ENCODE measurements around the gene PDSS2.

Gene PDSS2, protein sequence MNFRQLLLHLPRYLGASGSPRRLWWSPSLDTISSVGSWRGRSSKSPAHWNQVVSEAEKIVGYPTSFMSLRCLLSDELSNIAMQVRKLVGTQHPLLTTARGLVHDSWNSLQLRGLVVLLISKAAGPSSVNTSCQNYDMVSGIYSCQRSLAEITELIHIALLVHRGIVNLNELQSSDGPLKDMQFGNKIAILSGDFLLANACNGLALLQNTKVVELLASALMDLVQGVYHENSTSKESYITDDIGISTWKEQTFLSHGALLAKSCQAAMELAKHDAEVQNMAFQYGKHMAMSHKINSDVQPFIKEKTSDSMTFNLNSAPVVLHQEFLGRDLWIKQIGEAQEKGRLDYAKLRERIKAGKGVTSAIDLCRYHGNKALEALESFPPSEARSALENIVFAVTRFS

GRCh38 chr6:107459283-107460082 lies at the start of gene PDSS2:
Gene PDSS2 (minus strand): TSS chr6:107459564. CDS start chr6:107459285, 279 bp downstream.
- Mint-ChIP-seq H3K4me3 (peak within 1 kb of the TSS; percentile 91), H3K4me1 (ENCODE audit: low read depth) (peaks cover 30% of the 10 kb centered on the region), H3K27me3 (no peaks in the 10 kb centered on the region), H3K9me3 (ENCODE audit: low read depth) (no peaks in the 10 kb centered on the region), H3K27ac (peak within 1 kb of the TSS; percentile 96), H3K36me3 (no peaks in the 10 kb centered on the region)

- H3K27ac Mint-ChIP-seq: no peak overlapping the region
- H3K36me3 Mint-ChIP-seq: no peaks in the 10 kb centered on the region
- peaks cover 3% of the 10 kb centered on the region for H3K27me3 Mint-ChIP-seq
- no peaks in the 10 kb centered on the region for H3K4me1 Mint-ChIP-seq (ENCODE audit: low read depth)
- no peaks in the 10 kb centered on the region for H3K9me3 Mint-ChIP-seq (ENCODE audit: low read depth)
- no peak overlapping the region for H3K4me3 Mint-ChIP-seq
Measured at GRCh38 chr6:107506145-107506544, 46.8 kb upstream of the PDSS2 start.

DNA sequence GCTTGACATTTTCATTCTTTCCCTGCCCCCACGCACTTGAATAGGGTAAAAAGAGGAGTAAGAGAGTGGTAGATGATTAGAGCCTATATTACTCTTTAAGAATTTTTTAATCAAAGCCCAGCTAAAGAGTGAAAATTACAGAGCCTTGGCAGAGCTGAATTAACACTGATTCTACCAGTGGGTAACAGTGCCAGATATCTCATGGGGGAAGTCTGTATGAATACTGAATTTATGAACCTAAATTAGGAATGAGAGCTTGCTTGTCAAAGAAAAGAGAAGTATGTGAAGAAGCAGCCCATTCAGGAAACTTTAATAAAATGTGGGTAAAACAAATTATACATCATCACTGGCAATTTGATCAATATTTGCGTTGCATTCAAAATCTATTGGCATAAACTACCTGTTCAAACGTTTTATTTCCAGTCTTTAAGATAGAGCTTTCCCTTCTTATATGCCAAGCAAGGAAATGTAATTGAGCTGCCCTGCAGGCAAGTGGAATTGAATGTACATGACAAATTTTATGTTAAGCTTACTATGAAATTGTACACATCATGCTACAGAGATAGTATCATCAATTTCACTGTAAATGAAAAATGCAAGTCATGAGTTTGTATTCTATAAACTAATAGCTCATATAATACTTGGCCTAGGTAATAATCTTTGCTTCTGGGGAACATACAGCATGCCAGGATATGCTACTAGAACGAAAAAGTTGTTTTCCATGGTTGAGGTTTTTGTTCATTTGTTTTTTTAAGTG lies 45.1 kb upstream of the PDSS2 start:
- H3K4me3 Mint-ChIP-seq: no peak overlapping the region
- H3K9me3 Mint-ChIP-seq (ENCODE audit: low read depth): no peaks in the 10 kb centered on the region
- H3K4me1 Mint-ChIP-seq (ENCODE audit: low read depth): no peaks in the 10 kb centered on the region
- peaks cover 5% of the 10 kb centered on the region for H3K27me3 Mint-ChIP-seq
- H3K36me3 Mint-ChIP-seq: no peaks in the 10 kb centered on the region
- no peak overlapping the region for H3K27ac Mint-ChIP-seq

DNA sequence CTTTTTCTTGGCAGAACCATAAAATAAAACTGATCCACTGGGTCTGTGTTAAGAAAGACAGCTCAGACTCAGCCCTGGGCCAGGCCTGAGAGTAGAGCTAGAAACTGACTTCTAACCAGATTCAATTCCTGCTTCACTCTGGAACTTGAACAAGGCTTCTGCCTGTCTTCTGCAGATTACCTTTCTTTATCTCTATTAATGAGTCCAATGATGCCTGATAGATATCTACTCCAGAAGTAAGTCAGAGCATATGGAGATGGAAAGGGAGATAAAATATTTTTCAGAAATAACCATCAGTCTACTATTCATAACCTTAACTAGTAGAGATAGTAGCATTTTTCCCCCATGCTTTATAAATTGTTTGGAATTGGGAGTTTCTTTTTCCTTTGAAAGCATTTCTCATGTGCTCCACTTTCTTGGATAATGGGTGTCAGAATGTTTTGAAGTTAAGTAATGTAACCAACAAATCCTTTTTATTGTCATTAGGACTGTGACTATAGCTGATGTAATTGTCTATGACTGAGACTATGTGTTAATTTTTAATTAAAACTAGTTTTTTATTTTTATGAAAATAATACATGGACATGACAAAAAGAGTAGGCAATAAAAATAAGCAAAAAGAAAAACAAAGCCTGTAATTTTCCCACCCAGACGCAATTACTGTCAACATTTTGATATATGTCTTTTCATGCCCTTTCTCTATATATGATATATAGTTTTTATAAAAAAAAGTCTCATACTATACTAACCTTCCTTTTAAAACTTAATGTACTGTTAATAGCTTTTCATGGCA lies 37.7 kb upstream of the PDSS2 start:
- peaks cover 6% of the 10 kb centered on the region for H3K27me3 Mint-ChIP-seq
- no peak overlapping the region for H3K4me3 Mint-ChIP-seq
- no peaks in the 10 kb centered on the region for H3K9me3 Mint-ChIP-seq (ENCODE audit: low read depth)
- H3K4me1 Mint-ChIP-seq (ENCODE audit: low read depth): no peaks in the 10 kb centered on the region
- H3K36me3 Mint-ChIP-seq: no peaks in the 10 kb centered on the region
- H3K27ac Mint-ChIP-seq: no peak overlapping the region

- H3K9me3 Mint-ChIP-seq (ENCODE audit: low read depth): no peaks in the 10 kb centered on the region
- no peaks in the 10 kb centered on the region for H3K36me3 Mint-ChIP-seq
- H3K27me3 Mint-ChIP-seq: peaks cover 11% of the 10 kb centered on the region
- H3K4me3 Mint-ChIP-seq: no peak overlapping the region
- H3K4me1 Mint-ChIP-seq (ENCODE audit: low read depth): peaks cover 5% of the 10 kb centered on the region
- no peak overlapping the region for H3K27ac Mint-ChIP-seq
Measured at GRCh38 chr6:107495971-107496370, 36.6 kb upstream of the PDSS2 start.

DNA sequence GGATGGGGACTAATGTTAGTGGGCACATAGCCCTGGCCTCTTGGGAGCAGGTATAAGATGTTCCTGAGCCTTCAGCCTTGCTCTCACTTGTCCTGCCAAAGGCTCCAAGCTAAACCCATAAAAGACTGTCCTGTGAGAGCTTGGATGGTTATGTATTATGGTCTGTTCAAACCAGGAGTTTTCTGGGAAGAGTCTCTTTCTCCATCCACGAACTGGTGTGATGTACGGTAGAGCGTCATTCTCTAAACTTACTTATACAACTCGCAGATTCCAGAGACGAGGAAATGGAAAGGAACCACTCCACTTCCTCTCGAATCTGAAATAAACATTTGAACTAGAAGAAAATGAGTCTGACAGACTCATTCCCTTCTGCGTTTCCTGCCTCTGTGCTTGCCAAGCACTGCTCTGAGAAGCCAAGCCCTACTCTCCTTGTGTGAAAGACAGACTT lies 35.9 kb upstream of the PDSS2 start:
- no peak overlapping the region for H3K4me3 Mint-ChIP-seq
- H3K27me3 Mint-ChIP-seq: peaks cover 9% of the 10 kb centered on the region
- no peaks in the 10 kb centered on the region for H3K36me3 Mint-ChIP-seq
- no peaks in the 10 kb centered on the region for H3K9me3 Mint-ChIP-seq (ENCODE audit: low read depth)
- H3K27ac Mint-ChIP-seq: no peak overlapping the region
- peaks cover 5% of the 10 kb centered on the region for H3K4me1 Mint-ChIP-seq (ENCODE audit: low read depth)

GRCh38 chr6:107493158-107494057 lies 34.0 kb upstream of the PDSS2 start:
- Mint-ChIP-seq H3K4me3 (no peak overlapping the region), H3K9me3 (ENCODE audit: low read depth) (no peaks in the 10 kb centered on the region), H3K36me3 (no peaks in the 10 kb centered on the region), H3K4me1 (ENCODE audit: low read depth) (peaks cover 10% of the 10 kb centered on the region), H3K27me3 (peaks cover 10% of the 10 kb centered on the region), H3K27ac (no peak overlapping the region)

- Mint-ChIP-seq H3K9me3 (ENCODE audit: low read depth) (no peaks in the 10 kb centered on the region), H3K27ac (no peak overlapping the region), H3K4me3 (peak overlapping the region; percentile 88), H3K27me3 (peaks cover 15% of the 10 kb centered on the region), H3K4me1 (ENCODE audit: low read depth) (peaks cover 17% of the 10 kb centered on the region), H3K36me3 (no peaks in the 10 kb centered on the region)
Measured at GRCh38 chr6:107491760-107492660, 32.6 kb upstream of the PDSS2 start.

- H3K27ac Mint-ChIP-seq: no peak overlapping the region
- peak overlapping the region; percentile 88 for H3K4me3 Mint-ChIP-seq
- no peaks in the 10 kb centered on the region for H3K9me3 Mint-ChIP-seq (ENCODE audit: low read depth)
- peaks cover 17% of the 10 kb centered on the region for H3K4me1 Mint-ChIP-seq (ENCODE audit: low read depth)
- no peaks in the 10 kb centered on the region for H3K36me3 Mint-ChIP-seq
- H3K27me3 Mint-ChIP-seq: peaks cover 19% of the 10 kb centered on the region
Measured at GRCh38 chr6:107491138-107491609, 31.8 kb upstream of the PDSS2 start.

DNA sequence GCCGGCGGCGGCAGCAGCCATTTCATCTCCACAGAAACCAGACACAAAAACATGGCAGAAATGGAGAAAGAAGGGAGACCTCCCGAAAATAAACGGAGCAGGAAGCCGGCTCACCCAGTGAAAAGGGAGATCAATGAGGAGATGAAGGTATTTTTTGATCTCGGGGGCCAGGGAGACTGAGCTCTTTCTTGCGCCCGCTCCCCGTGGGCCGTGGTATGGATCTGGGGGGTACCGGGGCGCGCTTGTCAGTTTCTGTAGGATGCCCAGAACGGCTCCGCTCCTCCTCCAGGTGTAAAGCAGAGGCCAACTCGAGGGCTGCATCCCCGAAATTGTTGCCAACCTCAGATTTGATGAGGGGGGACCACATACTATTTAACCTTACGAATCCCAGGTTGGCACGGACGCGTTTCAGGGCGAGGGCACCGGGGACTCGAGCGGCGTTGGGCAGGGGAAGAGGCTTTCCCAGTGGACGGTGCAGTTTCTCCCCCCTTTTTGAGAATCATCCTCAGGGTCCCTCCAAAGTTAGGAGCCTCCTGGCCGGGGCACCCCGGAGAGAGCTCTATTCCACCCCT lies 31.3 kb upstream of the PDSS2 start:
- Mint-ChIP-seq H3K4me1 (ENCODE audit: low read depth) (peaks cover 17% of the 10 kb centered on the region), H3K4me3 (peak overlapping the region; percentile 88), H3K36me3 (no peaks in the 10 kb centered on the region), H3K27me3 (peaks cover 22% of the 10 kb centered on the region), H3K9me3 (ENCODE audit: low read depth) (no peaks in the 10 kb centered on the region), H3K27ac (peak overlapping the region; percentile 38)

DNA sequence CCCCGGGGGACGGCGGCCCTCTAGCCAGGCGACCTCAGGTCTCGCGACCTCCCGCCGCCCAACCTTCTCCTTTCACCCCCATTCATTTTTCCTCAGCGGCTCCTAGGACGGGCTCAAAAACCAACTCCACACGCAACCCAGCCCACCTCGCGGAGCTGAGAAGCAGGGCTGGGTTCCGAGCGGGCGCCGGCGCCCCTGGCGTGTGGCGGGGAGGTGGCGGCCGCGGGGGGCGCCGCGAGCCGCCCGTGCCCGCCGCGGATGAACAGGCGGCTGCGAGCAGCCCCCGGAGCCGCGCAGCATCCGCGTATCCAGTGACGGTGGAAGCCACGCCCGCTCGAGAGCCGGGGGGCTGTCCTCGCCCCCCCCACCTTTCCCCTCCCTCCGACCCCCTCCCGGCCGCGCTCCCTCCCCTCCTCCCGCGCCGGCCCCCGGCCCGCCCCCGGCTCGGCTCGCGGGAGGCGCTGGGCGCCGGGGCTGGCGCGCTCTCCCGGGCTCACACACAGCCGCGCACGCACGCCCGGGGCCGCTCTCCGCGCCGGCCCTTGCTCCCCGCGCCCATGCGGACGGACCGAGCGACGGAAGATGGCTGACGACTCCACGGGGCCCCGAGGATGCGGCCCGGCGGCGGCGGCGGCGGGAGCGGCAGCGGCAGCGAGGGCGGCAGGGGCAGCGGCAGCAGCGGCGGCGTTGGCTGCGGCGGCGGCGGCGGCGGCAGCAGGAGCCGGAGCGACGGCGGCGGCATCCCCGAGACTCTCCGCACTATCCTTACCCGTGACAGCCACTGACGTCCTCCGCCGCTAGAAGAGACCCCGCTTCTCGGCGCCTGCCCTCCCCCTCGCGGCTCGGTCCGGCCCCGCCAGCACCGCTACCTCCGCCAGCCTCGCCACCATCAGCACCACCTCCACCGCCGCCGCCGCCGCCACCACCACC lies 30.5 kb upstream of the PDSS2 start, which contains the start of gene SOBP:
Gene SOBP (plus strand): TSS at position 482 of the 930 bp plus-strand sequence. CDS start 500 bp downstream, outside the sequence.
- Mint-ChIP-seq H3K27ac (peak within 1 kb of the TSS; percentile 38), H3K4me3 (peak within 1 kb of the TSS; percentile 92), H3K4me1 (ENCODE audit: low read depth) (peaks cover 17% of the 10 kb centered on the region), H3K36me3 (no peaks in the 10 kb centered on the region), H3K27me3 (peaks cover 27% of the 10 kb centered on the region), H3K9me3 (ENCODE audit: low read depth) (no peaks in the 10 kb centered on the region)

All from activated naive CD8-positive, alpha-beta T cell (primary cell).